Stomach (tissue), 9 donors: ENCODE measurements around the gene PAMR1. TPM values are rescaled to one million over a fixed set of nuclear protein-coding genes. Genes with fewer than 3 reads are reported as not detected.

Source experiments
- DNase-seq, 2 donors: peaks; one replicate each; pipeline versions ENCODE4 v3.0.0 to v3.0.0-alpha.2; 2013 to 2019
- H3K27ac ChIP-seq, 5 donors: fragments of 200-600 bp in 4 of 5; sonication (generic) in 4 of 5; one replicate each; pipeline ENCODE4 v1.5.1; 2013 to 2019; ENCODE audit warnings: mild to moderate bottlenecking in 1 of 5, moderate library complexity in 1 of 5
- H3K27me3 ChIP-seq, 3 donors: fragments of 200-600 bp; sonication (generic); one replicate each; pipeline ENCODE4 v1.5.1; 2017 to 2019; ENCODE audit warnings: mixed run types in 1 of 3
- H3K36me3 ChIP-seq, 4 donors: fragments of 200-600 bp; sonication (generic); 1 replicate in 3 of 4; 2 replicates in 1 of 4; pipeline ENCODE4 v1.5.1; 2016 to 2019
- H3K4me1 ChIP-seq, 4 donors: fragments of 200-600 bp; sonication (generic); one replicate each; pipeline ENCODE4 v1.5.1; 2016 to 2019
- H3K4me3 ChIP-seq, 4 donors: fragments of 200-600 bp; sonication (generic) in 3 of 4; one replicate each; pipeline ENCODE4 v1.5.1; 2016 to 2019; ENCODE audit warnings: mild to moderate bottlenecking in 1 of 4
- H3K9me3 ChIP-seq, 4 donors: fragments of 200-600 bp; sonication (generic); one replicate each; pipeline ENCODE4 v1.5.1; 2016 to 2019
- EP300 ChIP-seq: sonication (generic); formaldehyde crosslinking; IDR thresholded peaks from one replicate; pipeline ENCODE4 v1.6.1; 2017; ENCODE audit warnings: antibody characterized with exemption
- POLR2A ChIP-seq, 4 donors: fragments of 450-650 bp; IDR thresholded peaks; one replicate each; pipeline ENCODE4 v1.6.1; 2016; ENCODE audit warnings: antibody characterized with exemption in 4 of 4, control low read depth in 2 of 4, mild to moderate bottlenecking in 1 of 4, moderate library complexity in 1 of 4
- POLR2AphosphoS5 ChIP-seq, 3 donors: sonication (generic); formaldehyde crosslinking; IDR thresholded peaks; one replicate each; pipeline ENCODE4 v1.6.1; 2016; ENCODE audit warnings: antibody characterized with exemption in 3 of 3
- WGBS, 5 donors: extraction: QIAGEN DNeasy Blood & Tissue Kit in 3 of 5; methylation state at CpG; one replicate each; pipeline versions ENCODE4 v1.1.5 to v1.1.7; 2013 to 2018; 5-methylcytosine and 5-hydroxymethylcytosine counted together
- intact Hi-C: fragments of 100-400 bp; cut with DNase I; formaldehyde crosslinking; loops from one replicate; pipeline ENCODE4 v1.15.1; 2023; ENCODE audit warnings: low total_unique reads
- polyA plus RNA-seq, 3 donors: library from polyadenylated mRNA; stranded (reverse); fragments of 200-250 nt; gene quantifications; one replicate each; pipeline ENCODE4 v1.2.3, GENCODE V29; 2013
- total RNA-seq, 5 donors: library from RNA; depleted of rRNA; stranded (reverse); fragments of >200 nt; gene quantifications; one replicate each; pipeline versions ENCODE4 v1.1.0 to v1.2.3, GENCODE V29; 2014 to 2016
- TF ChIP-seq, protein P1 (sequence below), 7 experiments: fragments of 450-650 bp in 4 of 7; fragments of 200-600 bp in 3 of 7; sonication (generic) in 3 of 7; IDR thresholded peaks; one replicate each; pipeline ENCODE4 v1.5.1; 2016 to 2019; ENCODE audit warnings: antibody characterized with exemption in 7 of 7, control low read depth in 2 of 7, mild to moderate bottlenecking in 1 of 7
- donor health status: healthy with polysubstance abuse.
- donor health status: Bipolar disorder and iron deficiency.
- donor health status: healthy.

Gene PAMR1
- total and polyA plus RNA-seq, 8 donors, result under 0.01 to 26.8 (median 0.58) TPM; not detected in 1

GRCh38 chr11:35539256-35539655, 13.8 kb upstream of the PAMR1 start:
- 48 to 65% (median 61%) methylated on average over 3 of the region's 3 CpGs for WGBS, 5 donors
- H3K4me3 ChIP-seq, result no peak overlapping the region
- peaks cover 0 to 21% (median 2%) of the 10 kb centered on the region in 4 donors for H3K4me1 ChIP-seq
- H3K36me3 ChIP-seq, result no peaks in the 10 kb centered on the region
- no peaks in the 10 kb centered on the region for H3K27me3 ChIP-seq
- intact Hi-C loops, result no loop called here
- peak overlapping the region in 3 of 5 donors; percentile 4 to 47 (median 18) for H3K27ac ChIP-seq
- TF ChIP-seq POLR2A (IDR thresholded peaks at IDR 0.05) (no peak), POLR2AphosphoS5 (IDR thresholded peaks at IDR 0.05) (no peak), EP300 (no peak)
- TF ChIP-seq, protein P1, sequence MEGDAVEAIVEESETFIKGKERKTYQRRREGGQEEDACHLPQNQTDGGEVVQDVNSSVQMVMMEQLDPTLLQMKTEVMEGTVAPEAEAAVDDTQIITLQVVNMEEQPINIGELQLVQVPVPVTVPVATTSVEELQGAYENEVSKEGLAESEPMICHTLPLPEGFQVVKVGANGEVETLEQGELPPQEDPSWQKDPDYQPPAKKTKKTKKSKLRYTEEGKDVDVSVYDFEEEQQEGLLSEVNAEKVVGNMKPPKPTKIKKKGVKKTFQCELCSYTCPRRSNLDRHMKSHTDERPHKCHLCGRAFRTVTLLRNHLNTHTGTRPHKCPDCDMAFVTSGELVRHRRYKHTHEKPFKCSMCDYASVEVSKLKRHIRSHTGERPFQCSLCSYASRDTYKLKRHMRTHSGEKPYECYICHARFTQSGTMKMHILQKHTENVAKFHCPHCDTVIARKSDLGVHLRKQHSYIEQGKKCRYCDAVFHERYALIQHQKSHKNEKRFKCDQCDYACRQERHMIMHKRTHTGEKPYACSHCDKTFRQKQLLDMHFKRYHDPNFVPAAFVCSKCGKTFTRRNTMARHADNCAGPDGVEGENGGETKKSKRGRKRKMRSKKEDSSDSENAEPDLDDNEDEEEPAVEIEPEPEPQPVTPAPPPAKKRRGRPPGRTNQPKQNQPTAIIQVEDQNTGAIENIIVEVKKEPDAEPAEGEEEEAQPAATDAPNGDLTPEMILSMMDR (IDR thresholded peaks at IDR 0.05), result no peak
- H3K9me3 ChIP-seq, result no peaks in the 10 kb centered on the region
- DNase-seq, result no peak

DNA sequence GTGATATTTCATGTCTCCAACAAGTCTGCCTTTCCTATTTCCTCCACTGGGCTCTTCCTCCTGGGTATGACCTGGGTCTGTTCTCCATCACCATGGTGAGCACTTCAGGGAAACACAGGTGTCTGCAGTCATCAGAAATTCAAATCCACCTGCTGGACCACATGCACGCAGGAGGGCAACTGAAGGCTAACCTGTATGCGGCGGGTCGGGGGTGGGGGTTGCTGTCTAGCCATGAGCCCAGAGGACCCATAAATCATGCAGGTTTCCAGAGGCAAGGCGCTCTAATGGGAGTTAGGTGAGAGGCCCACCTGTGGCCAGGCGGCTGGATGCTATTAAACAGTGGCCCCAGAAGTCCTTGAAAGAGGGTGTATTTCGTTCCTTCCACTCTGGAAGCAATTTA, 11.1 kb upstream of the PAMR1 start:
- Histone ChIP-seq H3K4me1 (peaks cover 0 to 19% (median 2%) of the 10 kb centered on the region in 4 donors), H3K27ac (no peak overlapping the region), H3K9me3 (no peaks in the 10 kb centered on the region), H3K4me3 (no peak overlapping the region), H3K36me3 (no peaks in the 10 kb centered on the region), H3K27me3 (no peaks in the 10 kb centered on the region)
- intact Hi-C loops, result no loop called here
- DNase-seq, result peak in 1 of 2 donors; percentile 21
- 87 to 92% (median 89%) methylated on average over 6 to 7 of the region's 7 CpGs for WGBS, 5 donors
- no peak for TF ChIP-seq EP300
- TF ChIP-seq POLR2AphosphoS5 (IDR thresholded peaks at IDR 0.05), result no peak
- TF ChIP-seq, protein P1 (IDR thresholded peaks at IDR 0.05), result no peak
- TF ChIP-seq POLR2A (IDR thresholded peaks at IDR 0.05), result no peak

DNA sequence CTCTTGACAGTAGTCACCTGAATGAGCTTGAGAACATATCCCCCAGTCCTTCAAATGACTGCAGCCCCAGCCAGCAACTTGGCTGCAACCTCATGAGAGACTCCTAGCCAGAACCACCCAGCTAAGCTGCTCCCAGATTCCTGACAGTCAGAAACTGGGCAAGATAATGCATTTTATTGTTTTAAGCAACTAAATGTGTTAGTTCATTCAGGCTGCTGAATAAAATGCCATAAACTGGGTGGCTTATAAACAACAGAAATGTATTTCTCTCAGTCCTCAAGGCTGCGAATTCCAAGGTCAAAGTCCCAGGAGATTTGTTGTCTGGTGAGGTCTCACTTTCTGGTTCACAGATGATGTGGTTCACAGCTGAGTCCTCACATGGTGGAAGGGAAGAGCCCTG, 5.8 kb upstream of the PAMR1 start:
- 44 to 83% (median 65%) methylated on average over 1 of the region's 1 CpG for WGBS, 5 donors
- no peak overlapping the region for H3K27ac ChIP-seq
- no peak for DNase-seq

DNA sequence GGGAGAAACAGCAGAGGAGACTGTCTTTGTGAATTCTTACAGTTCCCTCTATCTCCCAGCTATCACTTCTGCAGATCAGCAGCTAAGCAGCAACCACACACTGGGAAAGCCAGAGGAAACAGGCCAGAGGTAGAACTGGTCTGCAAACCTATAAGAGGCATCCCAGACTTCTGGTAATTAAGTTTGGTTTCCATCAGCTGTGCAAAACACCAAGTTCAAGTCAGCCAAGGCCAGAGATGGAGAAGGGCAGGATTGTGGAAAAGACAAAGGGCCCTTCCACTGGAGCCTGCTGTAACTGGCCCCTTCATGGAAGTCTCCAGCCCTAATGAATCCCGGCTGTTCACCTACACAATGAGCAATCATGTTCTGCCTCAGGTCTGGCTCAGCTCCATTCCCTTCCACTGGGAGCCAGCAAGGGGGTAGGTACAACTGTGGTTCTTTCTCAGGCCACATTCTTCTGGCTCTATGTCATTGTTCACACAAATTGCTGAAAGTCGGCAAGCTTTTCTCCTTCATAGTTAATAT, 4.6 kb upstream of the PAMR1 start:
- H3K27ac ChIP-seq, result no peak overlapping the region
- intact Hi-C loops, result no loop called here
- no peaks in the 10 kb centered on the region for H3K9me3 ChIP-seq
- TF ChIP-seq, protein P1 (IDR thresholded peaks at IDR 0.05), result no peak
- TF ChIP-seq EP300 (no peak), POLR2AphosphoS5 (IDR thresholded peaks at IDR 0.05) (no peak), POLR2A (IDR thresholded peaks at IDR 0.05) (no peak)
- no peak overlapping the region for H3K4me3 ChIP-seq
- DNase-seq, result peak in 1 of 2 donors; percentile 49
- peaks cover 0 to 26% (median 12%) of the 10 kb centered on the region in 3 donors for H3K27me3 ChIP-seq
- H3K4me1 ChIP-seq, result peaks cover 4 to 19% (median 13%) of the 10 kb centered on the region in 4 donors
- WGBS, 5 donors, result 33 to 76% (median 61%) methylated on average over 2 of the region's 2 CpGs
- H3K36me3 ChIP-seq, result no peaks in the 10 kb centered on the region

More for the DNA sequence above, 5.8 kb upstream of the PAMR1 start:
- peaks cover 0 to 13% (median under 1%) of the 10 kb centered on the region in 3 donors for H3K27me3 ChIP-seq
- no peak overlapping the region for H3K4me3 ChIP-seq
- intact Hi-C loops, result no loop called here
- TF ChIP-seq EP300 (no peak), POLR2AphosphoS5 (IDR thresholded peaks at IDR 0.05) (no peak), POLR2A (IDR thresholded peaks at IDR 0.05) (no peak)
- TF ChIP-seq, protein P1 (IDR thresholded peaks at IDR 0.05), result no peak
- no peaks in the 10 kb centered on the region for H3K9me3 ChIP-seq
- no peaks in the 10 kb centered on the region for H3K36me3 ChIP-seq
- H3K4me1 ChIP-seq, result peaks cover 0 to 6% (median 2%) of the 10 kb centered on the region in 4 donors
